GM21619 (cell line): ENCODE results near the gene TWIST2.

Experiments used
- ATAC-seq: cut with Tn5 transposase; IDR thresholded peaks from one replicate; pipeline ENCODE4 v1.9.1; 2021; ENCODE audit not compliant: unreplicated experiment

TWIST2 gene

DNA sequence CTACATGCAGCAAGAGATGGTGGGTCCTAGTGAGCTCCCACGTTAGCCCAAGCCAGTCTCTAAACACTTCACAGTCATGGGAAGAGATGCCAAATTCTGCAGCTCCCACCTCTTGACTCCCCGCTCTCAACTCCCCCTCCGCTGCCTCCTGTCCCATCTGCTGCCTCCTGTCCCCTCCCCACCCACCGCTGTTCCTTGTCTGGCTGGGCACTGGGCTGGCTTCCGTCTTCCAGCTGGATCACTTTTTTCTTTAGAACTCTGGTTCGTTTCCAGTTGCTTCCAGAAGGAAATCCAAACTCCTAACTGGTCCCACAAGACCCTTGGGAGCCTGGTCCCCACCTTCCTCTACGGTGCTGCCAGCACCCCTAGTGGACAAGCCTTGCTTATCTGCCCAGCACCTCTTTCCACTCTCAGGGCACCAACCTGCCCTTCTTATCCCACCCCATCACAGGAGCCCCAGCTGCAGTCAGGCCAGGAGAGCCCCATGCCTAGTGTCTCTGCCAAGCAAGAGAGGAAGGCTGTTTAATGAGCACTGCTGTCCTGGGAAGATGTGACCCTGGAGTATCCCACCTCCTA lies 12.1 kb upstream of the TWIST2 start:
- no peak for ATAC-seq

DNA sequence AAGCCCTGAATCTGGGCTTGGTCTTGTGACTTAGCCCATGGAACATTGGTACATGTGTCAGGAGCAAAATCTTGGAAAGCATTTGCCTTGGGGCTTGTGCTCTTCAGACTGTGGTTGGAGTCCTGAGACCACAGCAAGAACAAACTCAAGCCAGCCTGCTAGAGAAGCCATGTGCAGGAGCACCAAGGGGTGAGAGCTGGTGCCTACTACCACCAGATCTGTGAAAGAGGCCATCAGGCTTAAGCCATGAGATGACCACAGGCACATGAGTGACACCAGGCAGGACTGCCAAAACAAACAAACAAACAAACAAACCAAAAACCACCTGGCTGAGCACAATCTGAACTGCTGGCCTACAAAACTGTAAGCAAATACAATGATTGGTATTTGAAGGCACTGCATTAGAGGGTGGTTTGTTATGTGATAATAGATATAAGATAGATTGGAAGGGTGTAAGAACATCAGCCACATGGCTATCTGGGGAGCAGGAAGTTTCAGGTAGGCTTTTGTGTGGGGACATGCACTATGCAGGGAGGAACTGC lies 9.0 kb upstream of the TWIST2 start:
- ATAC-seq, result no peak

DNA sequence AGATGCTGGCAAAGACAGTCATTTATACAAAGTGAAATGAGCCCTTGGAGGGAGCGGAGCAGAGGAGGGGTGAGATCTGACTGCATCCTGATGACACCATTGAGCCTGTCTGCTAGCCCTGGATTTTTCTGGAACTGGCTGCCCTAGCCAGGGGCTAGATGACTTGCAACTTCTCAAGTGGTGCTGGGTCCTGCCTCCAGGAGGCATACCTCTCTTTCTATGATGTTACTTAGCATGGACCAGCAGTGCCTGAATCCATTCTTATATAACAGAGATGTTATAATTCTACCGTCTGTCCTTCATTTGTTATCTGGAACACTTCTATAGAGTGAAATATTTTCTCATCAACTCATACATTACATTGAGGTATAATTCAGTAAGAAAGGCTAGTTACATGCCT lies 8.5 kb upstream of the TWIST2 start:
- no peak for ATAC-seq

DNA sequence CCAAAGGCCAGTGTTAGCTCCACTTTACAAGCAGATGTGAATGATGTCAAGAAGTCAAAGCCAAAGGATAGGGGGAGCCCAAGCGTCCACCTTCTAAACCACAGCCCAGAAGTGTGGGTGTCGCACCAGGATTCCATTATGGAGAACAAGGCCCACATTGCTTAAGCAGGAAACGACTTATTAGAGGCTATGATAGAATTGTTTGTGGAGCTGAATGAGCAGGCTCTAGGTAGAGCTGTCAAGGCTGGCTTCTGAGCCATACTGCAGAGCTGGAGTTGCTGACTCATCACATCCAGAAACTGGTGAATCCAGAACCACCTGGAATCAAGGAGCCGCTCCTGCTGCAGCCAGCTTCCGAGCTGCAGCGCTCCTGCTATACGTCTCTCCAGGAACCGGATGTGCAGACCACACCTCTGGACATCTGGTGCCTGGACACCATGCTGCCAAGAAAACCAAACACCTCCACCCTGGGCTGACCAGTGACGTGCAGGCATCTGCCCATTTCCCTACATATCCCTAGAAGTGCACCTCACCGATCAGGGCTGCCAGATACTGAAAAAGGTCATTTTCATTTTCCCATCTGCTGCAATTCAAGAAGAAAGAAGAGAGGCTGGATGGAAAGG lies 6.2 kb upstream of the TWIST2 start:
- no peak for ATAC-seq

DNA sequence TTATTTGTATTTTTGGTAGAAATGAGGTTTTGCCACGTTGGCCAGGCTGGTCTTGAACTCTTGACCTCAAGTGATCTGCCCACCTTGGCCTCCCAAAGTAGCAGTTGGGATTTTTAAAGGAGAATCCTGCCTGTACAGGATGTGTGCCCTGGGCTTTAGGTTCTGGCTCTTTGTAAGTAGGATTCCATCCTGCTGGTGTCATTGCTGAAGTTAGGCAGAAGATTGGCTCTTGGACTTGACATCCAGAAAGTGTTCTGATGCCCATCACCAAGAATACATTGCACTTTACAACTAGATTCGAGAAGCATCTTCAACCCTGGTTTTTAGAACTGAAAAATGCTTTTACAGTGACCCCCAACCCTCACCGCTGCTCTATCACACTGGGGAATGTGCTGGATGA lies 4.4 kb upstream of the TWIST2 start:
- no peak for ATAC-seq

DNA sequence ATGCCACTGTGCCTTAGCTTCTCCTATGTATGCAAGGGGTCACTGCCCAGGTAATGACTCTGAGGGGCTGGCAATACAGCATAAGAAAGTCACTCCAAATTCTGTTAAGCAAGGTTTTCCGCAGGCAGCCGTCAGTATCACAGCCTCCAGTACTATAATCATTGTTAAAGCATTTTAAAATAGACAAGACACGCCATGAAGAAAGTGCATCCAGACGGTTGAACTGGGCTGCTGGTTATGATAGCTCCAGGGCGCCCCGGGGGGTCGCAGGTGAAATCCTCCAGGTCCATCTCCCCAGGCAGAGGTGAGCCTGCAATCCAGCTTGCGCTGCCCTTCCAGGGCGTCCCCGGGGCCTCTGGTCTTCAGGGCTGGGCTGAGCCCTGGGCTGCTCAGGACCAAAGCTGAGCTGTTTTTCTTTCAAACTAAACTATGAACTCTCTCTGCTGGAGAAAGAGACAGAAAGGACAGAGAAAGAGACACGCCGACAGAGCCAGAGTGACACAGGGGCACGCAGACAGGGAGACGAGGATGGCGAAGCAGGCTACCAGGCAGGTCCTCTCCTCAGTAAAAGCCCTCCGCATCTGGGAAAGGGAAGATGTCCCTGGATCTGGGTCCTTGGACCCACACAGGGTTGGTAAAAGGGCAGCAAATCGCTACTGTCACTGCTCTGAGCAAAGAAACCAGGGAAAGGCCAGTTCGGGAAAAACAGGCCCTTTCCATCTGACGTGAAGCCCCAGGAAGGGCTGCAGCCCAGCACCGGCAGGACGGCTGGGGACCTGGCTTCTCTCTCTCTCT lies 2.1 kb upstream of the TWIST2 start:
- no peak for ATAC-seq

DNA sequence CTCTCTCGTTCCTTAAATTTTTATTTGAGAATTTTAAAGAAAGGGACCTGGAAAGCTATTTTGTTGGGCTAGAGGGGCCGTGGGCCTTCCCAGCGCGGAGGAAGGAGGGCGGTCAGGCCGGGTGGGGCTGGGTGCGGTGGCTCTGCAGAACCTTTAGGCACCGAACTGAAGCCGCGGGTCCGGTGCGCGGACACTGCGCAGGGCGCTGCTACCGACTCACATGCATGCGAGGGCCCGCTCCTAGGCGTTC lies 1.6 kb upstream of the TWIST2 start:
- ATAC-seq, result no peak

DNA sequence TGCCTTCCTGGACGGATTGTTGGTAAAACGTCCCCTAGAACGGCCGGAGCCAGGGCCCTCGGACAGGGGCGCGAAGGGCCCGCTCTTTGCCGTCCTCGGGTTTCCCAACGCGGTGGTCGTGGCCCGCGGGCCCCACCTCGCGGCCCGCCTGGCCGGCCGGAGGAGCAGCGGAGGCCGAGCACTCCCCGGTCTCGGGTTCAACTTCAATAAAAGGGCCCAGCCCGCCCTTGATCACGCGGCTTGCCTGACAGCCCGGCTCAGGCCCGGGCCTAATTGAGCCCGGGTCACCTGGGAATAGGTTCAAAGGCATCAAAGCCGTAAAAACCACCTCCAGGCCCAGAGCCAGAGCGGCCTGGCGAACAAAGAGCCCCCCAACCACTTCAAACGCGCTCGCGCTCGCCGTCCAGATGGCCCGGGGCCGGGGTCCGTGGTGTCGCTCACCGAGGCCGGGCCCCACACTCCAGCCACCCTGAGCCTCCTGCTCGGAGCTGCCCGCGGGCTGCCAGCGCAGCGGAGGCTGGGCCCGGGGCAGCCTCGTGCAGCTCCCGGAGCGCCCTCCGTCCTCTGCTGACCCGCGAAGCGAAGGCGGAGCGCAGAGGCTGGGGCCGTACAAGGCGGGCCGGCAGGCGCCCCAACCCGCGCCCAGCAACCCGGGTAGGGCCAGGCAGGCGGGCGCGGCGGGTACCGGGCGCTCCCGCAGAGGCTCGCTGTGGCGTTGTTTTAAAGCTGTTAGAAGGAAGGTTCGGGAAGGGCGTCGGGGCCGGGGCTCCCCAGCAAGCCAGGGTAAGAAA lies 1.1 kb upstream of the TWIST2 start:
- ATAC-seq, result no peak

DNA sequence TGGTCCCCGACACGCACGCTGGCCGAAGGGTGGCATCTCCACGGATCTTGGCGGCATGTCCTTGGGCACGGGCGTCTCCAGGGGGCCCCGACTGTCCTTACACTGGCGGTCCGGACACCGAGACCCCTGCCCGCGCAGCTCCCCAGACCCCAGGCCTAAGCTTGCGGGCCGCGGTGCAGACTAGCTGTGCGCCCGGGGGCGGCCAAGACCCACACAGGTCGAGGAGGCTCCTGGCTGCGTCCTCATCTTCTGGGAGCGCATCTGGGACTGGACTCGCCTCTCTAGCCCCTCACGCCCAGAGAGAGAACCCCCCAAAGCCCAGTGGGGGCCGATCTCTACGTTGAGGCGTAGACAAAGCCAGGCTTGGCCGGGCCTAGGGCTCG lies 475 bp upstream of the TWIST2 start:
- ATAC-seq, result no peak

DNA sequence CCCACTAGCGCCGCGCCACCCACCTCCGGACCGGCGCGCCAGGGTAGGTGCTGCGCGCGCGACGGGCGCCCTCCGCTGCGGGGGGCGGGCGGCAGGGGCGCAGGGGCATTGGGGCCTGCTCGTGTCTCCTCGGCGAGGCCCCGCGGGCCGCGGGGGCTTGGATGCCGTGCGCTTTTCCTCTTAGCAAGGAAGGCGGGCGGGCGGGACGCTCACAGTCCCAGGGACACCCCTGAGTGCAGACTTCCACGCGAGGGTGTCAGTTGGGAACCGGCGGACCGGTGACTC lies 748 bp downstream of the TWIST2 start:
- no peak for ATAC-seq

DNA sequence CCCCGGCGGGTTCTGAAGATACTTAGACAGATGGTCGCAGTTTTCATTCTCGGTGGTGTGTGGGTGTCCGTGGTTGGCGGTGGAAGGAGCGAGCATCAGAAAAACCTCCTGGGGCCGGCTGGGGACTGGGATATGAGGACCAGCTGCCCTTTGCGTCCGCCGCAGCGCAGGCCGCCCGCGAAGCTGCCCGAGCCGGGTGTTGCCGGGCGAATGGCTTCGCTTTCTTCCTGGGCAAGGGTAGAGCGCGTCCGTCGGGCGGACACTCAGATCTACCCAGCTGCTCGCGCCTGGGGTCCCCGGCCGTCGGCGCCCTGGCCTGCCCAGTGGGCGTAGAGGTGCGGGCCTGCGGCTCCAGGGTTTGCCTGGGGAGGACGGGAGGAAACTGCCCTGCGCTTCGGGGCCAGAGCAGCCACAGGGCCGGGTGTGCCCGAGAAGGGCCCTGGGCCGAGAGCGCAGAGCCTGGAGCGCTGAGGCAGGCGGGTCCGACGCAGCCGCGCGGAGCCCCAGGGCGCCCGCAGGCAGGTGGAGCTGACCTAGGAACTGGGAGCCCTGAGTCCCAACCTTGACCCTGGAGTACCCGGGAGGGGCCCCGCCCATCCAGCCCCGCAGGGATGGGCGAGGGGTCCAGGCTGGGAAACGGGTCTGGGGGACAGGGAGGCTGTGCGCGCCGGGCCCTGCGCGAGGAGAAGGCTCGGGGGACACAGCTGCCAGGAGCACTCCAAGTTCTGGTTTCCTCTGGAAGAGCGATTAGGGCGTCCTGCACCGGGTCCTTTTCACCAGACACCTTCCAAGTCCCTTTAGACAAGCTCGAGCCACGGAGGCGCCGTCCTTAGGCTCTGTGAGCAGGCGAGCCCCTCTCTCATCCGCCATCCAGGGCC lies 1.3 kb downstream of the TWIST2 start:
- no peak for ATAC-seq

DNA sequence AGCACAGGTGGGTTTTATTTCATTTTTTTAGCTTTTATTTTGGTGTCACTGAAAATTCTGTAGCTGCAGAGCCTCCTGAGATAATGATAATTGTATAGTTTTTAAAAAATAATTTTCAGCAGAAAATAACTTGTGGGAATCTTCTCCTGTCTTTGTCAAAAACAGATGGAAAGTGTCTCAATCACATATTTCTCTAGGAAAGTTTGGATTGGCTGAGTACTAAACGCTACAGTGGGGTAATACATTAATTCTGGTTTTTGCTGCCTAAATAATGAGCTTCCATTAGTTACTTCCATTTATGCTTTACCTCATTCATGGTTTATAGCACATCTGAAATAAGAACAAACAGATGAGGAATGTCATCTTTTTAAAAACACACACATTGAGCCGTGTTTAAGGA lies 2.2 kb downstream of the TWIST2 start:
- no peak for ATAC-seq

DNA sequence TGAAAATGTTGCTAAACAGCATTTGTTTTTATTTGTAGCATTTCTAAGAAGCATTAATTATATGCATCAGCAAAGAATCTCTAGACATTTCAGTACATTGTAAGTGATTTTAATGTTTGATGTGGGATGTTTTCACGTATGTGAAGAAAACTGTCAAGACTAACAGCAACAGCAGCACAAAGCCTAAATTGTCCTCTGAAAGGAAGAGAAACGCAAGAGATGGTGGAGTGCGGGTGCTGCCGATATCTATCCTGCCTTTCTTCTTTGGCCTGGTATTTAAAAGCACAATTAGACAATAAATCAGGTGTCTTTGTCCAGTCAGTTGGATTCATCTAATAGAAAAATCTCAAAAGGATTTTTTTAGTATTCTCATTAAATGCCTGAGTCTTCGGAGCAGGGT lies 3.1 kb downstream of the TWIST2 start:
- no peak for ATAC-seq

DNA sequence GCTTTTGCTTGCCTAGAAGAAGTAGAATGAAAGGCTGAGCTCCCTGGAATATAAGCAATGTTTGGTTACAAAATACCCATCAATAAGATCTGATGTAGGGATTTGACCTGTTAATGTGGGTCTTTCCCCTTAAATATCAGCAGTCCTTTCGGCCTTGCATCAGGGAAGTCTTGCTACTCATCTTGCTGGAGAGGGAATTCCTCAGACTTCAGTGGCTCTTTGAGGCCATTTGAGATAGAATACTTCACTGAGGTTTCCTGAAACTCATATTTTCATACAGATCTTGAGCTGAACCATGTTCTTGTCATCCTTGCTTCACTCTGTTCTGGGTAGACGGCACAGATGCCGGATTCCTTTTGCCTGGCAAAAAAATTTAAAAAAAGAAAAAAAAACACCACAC lies 3.9 kb downstream of the TWIST2 start:
- ATAC-seq, result no peak

DNA sequence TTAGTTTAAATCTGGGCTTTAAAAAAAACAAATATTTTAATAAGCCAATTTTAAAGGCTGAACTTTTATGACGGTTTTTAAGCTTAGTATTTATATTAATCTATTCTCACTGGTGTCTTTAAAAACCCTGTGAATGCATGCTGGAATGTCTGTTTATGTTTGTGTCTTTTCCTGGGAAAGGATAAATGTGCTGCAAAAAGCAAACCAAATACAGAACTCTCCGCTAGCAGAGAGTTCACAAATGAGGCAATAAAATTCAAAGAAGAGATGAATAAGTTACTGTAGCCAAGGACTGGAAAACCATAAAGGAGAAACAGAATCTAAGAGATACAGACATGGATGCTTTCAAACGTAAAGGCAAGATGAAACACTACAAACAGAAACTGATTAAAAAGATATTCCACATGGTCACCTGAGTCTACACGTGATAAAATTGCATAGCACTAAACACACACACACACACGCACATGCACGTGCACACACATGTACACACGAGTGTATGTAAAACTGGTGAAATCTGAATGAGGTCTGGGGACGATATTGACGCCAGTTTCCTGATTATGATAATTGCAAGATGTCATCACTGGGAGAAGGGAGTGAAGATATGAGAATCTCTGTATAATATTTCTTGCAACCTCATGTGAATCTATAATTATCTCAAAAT lies 4.5 kb downstream of the TWIST2 start:
- no peak for ATAC-seq

DNA sequence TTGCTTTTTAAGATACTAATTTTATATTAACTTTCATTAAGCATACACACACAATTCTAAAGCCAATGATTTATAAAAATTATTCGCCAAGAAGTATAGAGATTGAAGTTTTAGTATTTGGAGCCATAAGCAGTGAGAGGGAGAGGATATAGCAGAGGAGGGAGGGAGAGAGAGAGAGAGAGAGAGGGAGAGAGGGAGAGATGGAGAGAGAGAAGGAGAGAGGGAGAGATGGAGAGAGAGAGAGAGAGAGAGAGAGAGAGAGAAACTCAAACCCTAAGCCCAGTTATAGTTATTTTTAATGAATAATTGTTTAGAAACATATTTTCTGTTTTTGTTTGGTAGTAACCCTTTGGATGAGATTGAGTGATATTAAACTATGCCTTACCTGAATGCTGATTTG lies 5.3 kb downstream of the TWIST2 start:
- no peak for ATAC-seq

DNA sequence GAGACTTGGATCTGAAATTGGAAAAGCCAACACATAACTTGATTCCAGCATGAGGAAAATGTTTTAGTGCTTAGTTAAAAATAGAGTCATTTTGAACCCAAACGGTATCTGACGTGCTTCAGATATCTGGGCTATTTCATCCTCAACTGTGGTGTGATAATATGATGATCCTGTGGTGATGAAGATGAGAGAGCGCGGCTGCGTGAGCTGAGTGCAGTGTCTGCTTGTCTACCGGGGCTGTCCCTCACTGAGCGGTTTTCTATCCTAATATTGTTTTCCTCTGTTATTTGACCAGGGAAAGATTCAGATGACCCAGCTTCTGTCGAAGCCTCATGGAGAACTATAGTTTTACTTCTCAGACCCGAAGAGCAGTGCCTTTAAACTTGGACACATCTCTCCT lies 5.8 kb downstream of the TWIST2 start:
- no peak for ATAC-seq

DNA sequence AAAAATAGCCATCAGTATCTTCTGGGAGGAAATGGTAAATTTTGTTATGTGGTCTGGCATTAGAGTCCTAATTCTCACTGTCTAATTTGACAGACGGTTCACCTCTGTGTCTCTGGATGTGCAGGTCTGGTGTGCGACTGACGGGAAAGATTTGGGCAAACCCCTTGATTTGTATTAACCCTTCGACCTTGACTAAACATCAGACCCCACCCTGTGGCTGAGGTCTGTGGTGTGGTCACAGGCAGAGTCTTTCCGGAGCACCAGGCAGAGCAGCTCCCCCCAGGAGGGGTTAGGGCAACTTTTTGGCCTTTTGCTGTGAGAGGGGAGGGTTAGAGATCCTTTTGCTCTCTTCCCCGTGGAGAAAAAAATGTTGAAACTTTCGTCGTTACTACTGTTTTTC lies 6.4 kb downstream of the TWIST2 start:
- ATAC-seq, result no peak

DNA sequence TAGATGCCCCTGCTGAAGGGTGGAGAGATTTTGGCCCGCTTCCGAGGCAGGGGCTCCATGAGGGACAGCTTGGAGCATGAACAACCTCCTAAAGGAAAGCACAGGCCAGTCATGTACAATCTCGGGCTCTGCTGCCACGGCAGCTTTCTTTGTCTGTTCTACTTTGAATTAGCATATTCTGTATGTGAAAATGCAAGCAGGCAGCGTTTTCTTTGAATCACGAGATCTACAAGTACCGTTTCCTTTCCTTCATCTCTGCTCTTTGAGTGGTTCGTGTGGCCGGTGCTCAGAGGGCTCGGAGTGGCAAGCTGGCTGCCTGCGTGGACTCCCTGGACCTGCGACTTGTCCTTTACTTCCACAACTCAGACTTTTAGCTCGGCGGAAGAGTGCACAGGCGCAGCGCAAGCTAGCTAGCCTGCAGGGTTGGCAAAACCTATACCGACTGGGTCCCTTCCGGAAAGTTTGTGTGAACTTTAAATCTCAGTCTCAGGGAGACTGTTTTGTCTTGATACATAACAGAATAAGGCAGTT lies 6.9 kb downstream of the TWIST2 start:
- no peak for ATAC-seq

DNA sequence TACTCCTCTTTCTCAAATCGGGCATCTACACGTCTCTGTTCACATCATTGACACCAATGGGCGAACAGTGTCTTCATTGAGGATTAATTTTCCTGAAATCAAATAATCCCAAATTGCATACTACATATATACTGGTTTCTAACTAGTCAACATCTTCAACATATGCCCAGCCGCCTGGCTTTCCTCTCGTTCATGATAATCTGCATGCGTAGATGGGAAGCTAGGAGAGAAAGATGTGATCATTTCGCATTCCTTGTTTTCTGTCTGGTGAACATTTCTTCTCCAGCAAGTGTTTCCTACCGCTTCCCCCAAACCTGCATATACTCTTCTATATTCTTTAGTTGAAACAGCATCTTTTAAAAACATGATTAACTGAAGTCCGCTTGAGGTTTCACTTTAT lies 7.4 kb downstream of the TWIST2 start:
- ATAC-seq, result no peak
